GM12873 (cell line): Measurements from ENCODE around the gene DMAP1.

ENCODE experiments used
- TF ChIP-seq, protein P1 (sequence below): IDR thresholded peaks from 2 replicates; pipeline ENCODE4 v1.5.1; 2012; ENCODE audit warnings: low read depth, mild to moderate bottlenecking, moderate library complexity, low read length, control low read depth; ENCODE audit not compliant: insufficient read depth; ENCODE audit errors: missing control alignments

DMAP1 gene

DNA sequence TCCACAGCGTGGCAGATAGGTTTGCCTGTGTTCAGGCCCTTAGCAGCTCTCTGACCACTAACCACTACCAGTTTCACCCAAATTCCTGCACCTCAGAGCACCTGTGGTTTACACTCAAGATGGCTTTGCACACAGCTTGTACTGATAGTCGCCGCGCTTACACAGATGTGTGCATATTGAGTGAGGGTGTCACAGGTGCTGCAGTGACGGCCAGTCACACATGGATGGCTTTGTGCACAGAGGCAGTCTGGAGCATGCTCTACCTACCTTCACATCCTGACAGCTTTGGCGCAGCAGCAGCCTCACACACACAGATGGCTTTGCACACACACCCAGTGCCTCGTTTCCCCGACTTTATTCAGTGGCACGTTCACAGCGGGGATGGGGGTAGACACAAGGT lies 7.5 kb downstream of the DMAP1 start:
- TF ChIP-seq, protein P1, sequence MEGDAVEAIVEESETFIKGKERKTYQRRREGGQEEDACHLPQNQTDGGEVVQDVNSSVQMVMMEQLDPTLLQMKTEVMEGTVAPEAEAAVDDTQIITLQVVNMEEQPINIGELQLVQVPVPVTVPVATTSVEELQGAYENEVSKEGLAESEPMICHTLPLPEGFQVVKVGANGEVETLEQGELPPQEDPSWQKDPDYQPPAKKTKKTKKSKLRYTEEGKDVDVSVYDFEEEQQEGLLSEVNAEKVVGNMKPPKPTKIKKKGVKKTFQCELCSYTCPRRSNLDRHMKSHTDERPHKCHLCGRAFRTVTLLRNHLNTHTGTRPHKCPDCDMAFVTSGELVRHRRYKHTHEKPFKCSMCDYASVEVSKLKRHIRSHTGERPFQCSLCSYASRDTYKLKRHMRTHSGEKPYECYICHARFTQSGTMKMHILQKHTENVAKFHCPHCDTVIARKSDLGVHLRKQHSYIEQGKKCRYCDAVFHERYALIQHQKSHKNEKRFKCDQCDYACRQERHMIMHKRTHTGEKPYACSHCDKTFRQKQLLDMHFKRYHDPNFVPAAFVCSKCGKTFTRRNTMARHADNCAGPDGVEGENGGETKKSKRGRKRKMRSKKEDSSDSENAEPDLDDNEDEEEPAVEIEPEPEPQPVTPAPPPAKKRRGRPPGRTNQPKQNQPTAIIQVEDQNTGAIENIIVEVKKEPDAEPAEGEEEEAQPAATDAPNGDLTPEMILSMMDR = no peak

DNA sequence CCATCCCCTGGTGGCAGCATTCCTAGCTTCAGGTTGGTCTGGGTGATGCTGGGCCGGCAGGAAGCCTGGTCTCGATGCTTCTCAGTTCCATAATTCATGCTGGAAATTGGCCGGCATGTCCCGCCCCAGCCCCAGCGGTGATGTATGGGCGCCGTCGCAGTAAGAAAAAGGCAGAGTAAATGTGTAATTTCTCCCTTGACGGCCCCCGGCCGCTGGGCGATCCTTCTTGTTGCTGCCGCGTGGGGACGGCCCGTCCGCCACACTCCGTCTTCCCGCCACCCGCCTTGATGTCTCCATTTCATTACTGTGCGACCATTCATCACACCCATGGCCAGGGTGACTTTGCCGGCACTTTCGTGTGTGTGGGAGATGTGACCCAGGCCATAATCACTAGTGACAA lies 8.5 kb downstream of the DMAP1 start:
- TF ChIP-seq, protein P1 = no peak

DNA sequence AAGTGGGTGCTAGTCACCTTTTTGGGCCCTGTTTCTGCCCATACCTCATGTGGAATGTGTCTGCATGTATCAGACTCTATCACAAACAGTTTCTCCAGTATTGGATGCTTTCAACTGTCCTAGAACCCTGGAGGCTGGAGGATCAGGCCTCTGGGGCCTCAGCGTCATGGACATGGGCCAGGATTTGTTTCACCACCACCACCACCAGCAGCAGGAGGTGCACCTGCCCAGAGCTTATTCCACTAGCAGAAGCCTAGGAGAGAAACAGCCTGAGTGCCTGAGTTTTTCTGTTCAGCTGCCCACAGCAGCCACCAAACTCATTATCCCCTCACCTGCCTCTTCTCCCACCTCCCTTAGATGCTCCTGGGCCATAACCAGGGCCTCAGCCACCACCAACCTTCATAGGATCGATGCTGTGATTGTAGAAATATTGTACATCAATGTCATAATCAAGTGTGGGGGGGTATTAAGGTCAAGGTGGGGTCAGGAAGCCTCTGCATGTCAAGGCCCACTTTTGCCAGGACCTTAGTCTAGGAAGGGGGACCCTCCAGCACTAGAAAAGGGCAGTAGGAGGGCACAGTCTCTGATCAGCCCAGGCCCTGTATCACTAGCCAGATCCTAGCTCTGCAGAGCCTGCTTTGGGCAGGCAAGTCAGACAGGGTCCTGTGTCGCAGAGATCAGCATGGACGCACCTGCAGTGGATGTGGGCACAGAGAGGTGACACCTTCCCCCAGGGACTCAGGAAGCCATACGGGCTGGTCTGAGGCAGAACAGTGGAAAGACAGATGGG lies 9.3 kb downstream of the DMAP1 start:
- TF ChIP-seq, protein P1 = no peak

DNA sequence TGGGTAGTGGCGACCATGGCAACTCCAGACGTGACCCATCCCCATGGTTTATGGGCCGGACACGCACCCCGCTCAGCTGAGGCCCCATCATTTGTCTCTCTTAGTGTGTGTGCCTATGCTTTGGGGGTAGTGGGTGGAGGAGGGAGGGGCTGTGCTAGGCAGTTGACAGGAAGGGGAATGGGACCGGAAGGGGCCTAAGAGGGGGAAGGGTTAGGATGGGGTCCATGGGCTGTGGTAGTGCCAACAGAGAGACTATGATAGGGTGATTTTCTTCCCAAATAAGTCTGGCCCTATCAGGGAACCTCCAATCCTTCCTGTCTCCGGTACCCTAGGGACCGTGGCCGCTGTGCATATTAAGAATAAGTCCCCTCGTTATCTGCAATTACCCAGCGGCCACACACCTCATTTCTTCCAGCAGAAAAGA lies 9.9 kb downstream of the DMAP1 start:
- TF ChIP-seq, protein P1 = no peak

DNA sequence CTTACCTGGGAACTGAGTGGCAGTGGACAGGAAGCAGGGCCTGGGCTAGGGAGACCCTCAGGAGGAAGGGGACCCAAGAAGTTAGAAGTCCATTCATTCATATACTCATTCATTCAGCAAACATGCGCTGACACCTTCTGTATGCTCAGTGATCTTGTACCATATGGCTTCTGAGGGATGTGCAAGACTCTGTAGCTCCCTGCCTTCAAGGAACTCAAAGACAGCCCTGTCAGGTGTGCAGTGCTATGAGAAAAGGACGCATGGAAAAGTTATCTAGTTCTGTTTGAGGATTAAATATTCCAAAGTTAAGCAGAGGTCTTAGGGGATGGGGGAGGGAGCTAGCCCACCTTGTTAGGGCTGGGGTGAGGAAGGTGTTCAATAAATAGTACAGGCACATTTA lies 12.5 kb downstream of the DMAP1 start:
- TF ChIP-seq, protein P1 = no peak

DNA sequence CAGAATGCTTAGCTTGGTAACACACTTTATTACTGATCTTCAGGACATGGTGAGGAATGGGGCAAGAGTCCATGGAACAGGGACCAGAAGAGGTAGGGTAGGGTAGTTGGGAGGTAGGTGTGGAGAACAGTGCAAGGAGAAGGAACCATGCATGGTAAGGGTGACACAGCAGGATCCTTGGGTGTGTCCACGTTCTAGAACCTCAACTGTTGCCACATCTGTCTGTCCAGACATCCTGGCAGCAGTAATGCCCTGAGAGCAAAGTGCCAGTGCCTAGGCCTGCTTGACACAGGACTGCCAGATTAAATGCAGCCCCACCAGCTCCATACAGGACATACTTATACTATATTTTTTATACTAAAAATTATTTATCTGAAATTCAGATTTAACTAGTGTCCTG lies 13.9 kb downstream of the DMAP1 start:
- TF ChIP-seq, protein P1 = no peak

DNA sequence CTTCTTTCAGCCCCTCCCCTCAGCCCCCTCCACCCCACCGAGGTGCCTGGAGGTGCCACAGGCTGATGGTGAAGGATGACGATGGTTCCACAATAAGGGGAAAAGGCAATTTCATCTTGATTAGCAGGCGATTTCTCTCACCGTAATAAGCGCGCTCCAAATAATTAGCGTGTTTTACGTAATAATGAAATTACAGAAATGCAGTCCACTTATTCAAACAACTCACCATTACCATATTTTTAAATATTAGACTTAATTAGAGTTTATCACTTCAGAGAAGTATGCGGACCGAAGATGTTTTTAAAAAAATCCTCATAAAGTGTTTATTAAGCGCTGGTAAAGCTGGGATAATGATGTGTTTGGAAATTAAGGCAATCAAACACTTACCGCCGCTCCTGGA lies 14.9 kb downstream of the DMAP1 start:
- TF ChIP-seq, protein P1 = no peak
